HEK293 (cell line): ENCODE measurements around the gene HPSE2.

Experiments used
- CTCF ChIP-seq: fragments of 450-650 bp; formaldehyde crosslinking; IDR thresholded peaks from 2 replicates; pipeline ENCODE4 v1.5.1; 2016; ENCODE audit warnings: missing biosample characterization, missing genetic modification characterization
- ZNF473 ChIP-seq: fragments of 450-650 bp; formaldehyde crosslinking; IDR thresholded peaks from 2 replicates; pipeline ENCODE4 v1.5.1; 2017; ENCODE audit warnings: missing biosample characterization, missing genetic modification characterization

- TF ChIP-seq ZNF473 (tag by site-specific recombination) (no peak), CTCF (tag by site-specific recombination) (no peak)
These were observed 749.7 kb downstream of the HPSE2 start for GRCh38 chr10:98485959-98486358.
